K562 (cell line): ENCODE measurements around the gene PLEKHM3. TPM values are rescaled to one million over a fixed set of nuclear protein-coding genes. Genes with fewer than 3 reads are reported as not detected.

Experiments
- ATAC-seq: fragments of 200-7000 bp; cut with Tn5 transposase; 3 replicates; pipeline ENCODE4 v1.9.1; 2020; ENCODE audit warnings: moderate library complexity
- BruUV-seq: library from RNA; stranded (reverse); fragments of 400-500 nt; replicated peaks from 2 replicates; lab custom pipeline; 2021; lab: Mats Ljungman, UMichigan
- CTCF ChIA-PET: fragments of 300-600 bp; formaldehyde crosslinking; extraction: SDS; loops from one replicate; lab custom pipeline; 2021; ENCODE audit warnings: low intra/inter-chr PET ratio; lab: Yijun Ruan, JAX
- POLR2A ChIA-PET: fragments of 300-600, 350-650 bp; sonication (Branson Sonifier 250); formaldehyde crosslinking; extraction: SDS; loops from one replicate; lab custom pipeline; 2021; ENCODE audit warnings: antibody characterized with exemption, inconsistent platforms; lab: Yijun Ruan, JAX
- DNase-seq, 4 experiments: peaks; one replicate each; pipeline versions ENCODE4 v3.0.0 to v3.0.0-alpha.2; 2011 to 2018; ENCODE audit warnings: low spot score in 3 of 4, mixed read lengths in 3 of 4; ENCODE audit errors: extremely low read depth in 1 of 4
- FAIRE-seq: peaks from 2 replicates; lab custom pipeline; 2011; peaks lifted over from hg19 to GRCh38; lab: Jason Lieb, UNC
- H2AFZ ChIP-seq: 2 replicates; pipeline ENCODE4 v1.6.0; 2011; ENCODE audit warnings: low read depth, low read length, control low read depth, inconsistent platforms
- H3K27ac ChIP-seq: fragments of 200-600 bp; 3 replicates; pipeline ENCODE4 v1.8.0; 2011; ENCODE audit warnings: low read depth, mild to moderate bottlenecking, control low read depth, inconsistent platforms, low read length, moderate library complexity, mixed read lengths; ENCODE audit errors: extremely low read depth
- H3K27me3 ChIP-seq, 2 experiments: fragments of 300-600 bp in 1 of 2; 2 replicates in 1 of 2; 3 replicates in 1 of 2; pipeline versions ENCODE4 v1.6.0 to v1.8.0; 2011; ENCODE audit warnings: inconsistent platforms in 2 of 2, low read length in 2 of 2, mild to moderate bottlenecking in 1 of 2, mixed read lengths in 1 of 2, moderate library complexity in 1 of 2; ENCODE audit not compliant: control insufficient read depth in 2 of 2, insufficient read depth in 2 of 2
- H3K36me3 ChIP-seq: fragments of 300-600 bp; 3 replicates; pipeline ENCODE4 v1.8.0; 2011; ENCODE audit warnings: mild to moderate bottlenecking, low read length, inconsistent platforms; ENCODE audit not compliant: control insufficient read depth, insufficient read depth
- H3K4me1 ChIP-seq, 2 experiments: fragments of 200-600 bp in 1 of 2; replicated peaks in 1 of 2; 2 replicates in 1 of 2; 3 replicates in 1 of 2; pipeline versions ENCODE4 v1.5.1 to v1.8.0; 2011; ENCODE audit warnings: inconsistent platforms in 2 of 2, low read length in 2 of 2, mild to moderate bottlenecking in 1 of 2, mixed read lengths in 1 of 2, moderate library complexity in 1 of 2; ENCODE audit not compliant: control insufficient read depth in 2 of 2, insufficient read depth in 2 of 2
- H3K4me2 ChIP-seq: 2 replicates; pipeline ENCODE4 v1.6.1; 2011; ENCODE audit warnings: low read length, control low read depth, inconsistent platforms, mixed read lengths; ENCODE audit not compliant: insufficient read depth
- H3K4me3 ChIP-seq: fragments of 200-600 bp; sonication (generic), shearing (Covaris generic); 2 replicates; pipeline ENCODE4 v1.5.1; 2016; ENCODE audit warnings: control low read depth, inconsistent platforms
- H3K79me2 ChIP-seq: fragments of 200-600 bp; 3 replicates; pipeline ENCODE4 v1.8.0; 2011; ENCODE audit warnings: low read length, inconsistent platforms; ENCODE audit not compliant: control insufficient read depth, insufficient read depth
- H3K9ac ChIP-seq, 2 experiments: 2 replicates each; pipeline versions ENCODE4 v1.6.0 to v1.6.1; 2011; ENCODE audit warnings: low read depth in 2 of 2, low read length in 2 of 2, control low read depth in 1 of 2, inconsistent platforms in 1 of 2, mild to moderate bottlenecking in 1 of 2, mixed read lengths in 1 of 2; ENCODE audit not compliant: insufficient read depth in 1 of 2
- H3K9me1 ChIP-seq: one replicate; pipeline ENCODE4 v1.6.0; 2011; ENCODE audit warnings: inconsistent platforms, mild to moderate bottlenecking, low read length, moderate library complexity; ENCODE audit not compliant: control insufficient read depth, insufficient read depth
- H3K9me3 ChIP-seq: replicated peaks from 2 replicates; pipeline ENCODE4 v1.5.1; 2011; ENCODE audit warnings: low read depth, low read length, inconsistent platforms; ENCODE audit not compliant: control insufficient read depth, insufficient read depth
- H4K20me1 ChIP-seq: replicated peaks from 2 replicates; pipeline ENCODE4 v1.6.1; 2011; ENCODE audit warnings: low read length, inconsistent platforms, mixed read lengths; ENCODE audit not compliant: control insufficient read depth, insufficient read depth
- ATF4 ChIP-seq: fragments of 450-650 bp; formaldehyde crosslinking; IDR thresholded peaks from 2 replicates; pipeline ENCODE4 v1.4.0; 2022; ENCODE audit warnings: mild to moderate bottlenecking, moderate library complexity
- CC2D1A ChIP-seq: fragments of 450-650 bp; IDR thresholded peaks from 2 replicates; pipeline ENCODE4 v1.6.1; 2017; ENCODE audit warnings: mild to moderate bottlenecking
- CTBP1 ChIP-seq: fragments of 450-650 bp; IDR thresholded peaks from 2 replicates; pipeline ENCODE4 v1.6.1; 2016; ENCODE audit warnings: borderline replicate concordance
- HMG20A ChIP-seq: fragments of 450-650 bp; formaldehyde crosslinking; conservative IDR thresholded peaks from 2 replicates; pipeline ENCODE4 v1.4.0; 2020; ENCODE audit warnings: mild to moderate bottlenecking, mixed read lengths
- HNRNPH1 ChIP-seq: fragments of 200-400 bp; formaldehyde crosslinking; optimal IDR thresholded peaks from 2 replicates; pipeline ENCODE3; 2017; ENCODE audit warnings: low read depth, mild to moderate bottlenecking, low read length, moderate library complexity
- MEIS2 ChIP-seq: fragments of 450-650 bp; IDR thresholded peaks from 2 replicates; pipeline ENCODE4 v1.6.1; 2014; ENCODE audit warnings: mild to moderate bottlenecking; ENCODE audit not compliant: partially characterized antibody
- NFATC3 ChIP-seq: fragments of 450-650 bp; IDR thresholded peaks from 2 replicates; pipeline ENCODE4 v1.6.1; 2017; ENCODE audit warnings: mild to moderate bottlenecking
- TAL1 ChIP-seq: fragments of 450-650 bp; IDR thresholded peaks from 2 replicates; pipeline ENCODE4 v1.6.1; 2016; ENCODE audit warnings: mild to moderate bottlenecking
- TEAD2 ChIP-seq: fragments of 450-650 bp; IDR thresholded peaks from 2 replicates; pipeline ENCODE4 v1.6.1; 2016; ENCODE audit warnings: missing genetic modification characterization, control low read depth, missing compliant biosample characterization
- XRCC3 ChIP-seq: fragments of 450-650 bp; IDR thresholded peaks from 2 replicates; pipeline ENCODE4 v1.6.1; 2017; ENCODE audit warnings: mild to moderate bottlenecking, moderate library complexity
- ZNF395 ChIP-seq: fragments of 200-800 bp; sonication (Bioruptor generic); IDR thresholded peaks from 2 replicates; pipeline ENCODE4 v1.6.1; 2017; ENCODE audit warnings: missing genetic modification characterization, missing compliant biosample characterization
- ZNF407 ChIP-seq: fragments of 450-650 bp; IDR thresholded peaks from 2 replicates; pipeline ENCODE4 v1.6.1; 2016; ENCODE audit warnings: low read depth
- ZNF41 ChIP-seq: fragments of 250-450 bp; sonication (Bioruptor Pico); conservative IDR thresholded peaks from 2 replicates; pipeline ENCODE4 v1.4.0; 2020; ENCODE audit warnings: mild to moderate bottlenecking
- ZNF436 ChIP-seq: fragments of 250-450, 450-650 bp; sonication (Bioruptor Pico); formaldehyde crosslinking; IDR thresholded peaks from 2 replicates; pipeline ENCODE4 v1.7.0; 2020; ENCODE audit warnings: mild to moderate bottlenecking
- WGBS: fragments of 100-300 bp; shearing (Covaris generic); methylation state at CpG from one replicate; pipeline ENCODE4 v1.1.6; 2016; ENCODE audit warnings: low coverage, mixed read lengths; ENCODE audit not compliant: insufficient coverage; ENCODE audit errors: missing lambda C conversion rate; 5-methylcytosine and 5-hydroxymethylcytosine counted together
- in situ Hi-C: fragments of 300-500 bp; cut with MboI; formaldehyde crosslinking; loops from 4 replicates; pipeline ENCODE4 v1.15.0; 2018; ENCODE audit warnings: inconsistent platforms, mixed read lengths
- intact Hi-C: fragments of 100-400 bp; cut with micrococcal nuclease; formaldehyde crosslinking; loops from 2 replicates; pipeline ENCODE4 v1.14.2; 2022
- polyA plus RNA-seq, 8 experiments: library from polyadenylated mRNA; depleted of rRNA in 4 of 8; stranded (reverse) in 5 of 8; unstranded in 3 of 8; fragments of >200 nt; fragmentation: Nextera tagmentation in 2 of 8; fragmentation: Illumina TruSeq in 1 of 8; extraction: Ambion mirVana in 2 of 8; extraction: Trizol in 1 of 8; gene quantifications; 2 replicates each; pipeline versions ENCODE4 v1.2.1 to v1.2.3, GENCODE V29; 2011 to 2014; ENCODE audit warnings: inconsistent platforms in 1 of 8, missing spikeins in 1 of 8
- total RNA-seq, 7 experiments: library from RNA; depleted of rRNA in 6 of 7; stranded (reverse); fragments of >200 nt in 6 of 7; fragmentation: Illumina TruSeq in 2 of 7; extraction: Trizol in 2 of 7; gene quantifications; 2 replicates each; pipeline versions ENCODE4 v1.2.1 to v1.2.3, GENCODE V29; 2011 to 2021; ENCODE audit warnings: low replicate concordance in 1 of 7

Gene PLEKHM3
- total and polyA plus RNA-seq, 9 of the 15 experiments (the other 6 are each of a cell fraction or from before 2014, with no cell fraction given), result 0.24 to 1.6 (median 1.0) TPM

GRCh38 chr2:207898354-207898695 is 127.0 kb downstream of the PLEKHM3 start:
- no peak for FAIRE-seq

More at GRCh38 chr2:207898354-207898695, 127.0 kb downstream of the PLEKHM3 start:
- intact Hi-C loops (no loop called here), in situ Hi-C loops (no loop called here)
- WGBS, result 50% methylated on average over 3 of the region's 8 CpGs
- H3K4me3 ChIP-seq, result no peak overlapping the region
- no peak overlapping the region for H3K27ac ChIP-seq
- no TSS peak for BruUV-seq
- CTCF ChIA-PET, result no interaction called here
- no peaks in the 10 kb centered on the region for H3K79me2 ChIP-seq
- no peak overlapping the region for H3K9ac ChIP-seq
- TF ChIP-seq CTBP1 (no peak), ZNF436 (CRISPR knock-in tag) (no peak), HNRNPH1 (no peak), CC2D1A (no peak), ATF4 (CRISPR knock-in tag) (no peak), HMG20A (no peak), NFATC3 (no peak), ZNF395 (CRISPR knock-in tag) (no peak), MEIS2 (no peak), ZNF407 (no peak), TEAD2 (tag) (no peak), ZNF41 (CRISPR knock-in tag) (no peak), XRCC3 (no peak), TAL1 (no peak)
- H3K4me1 ChIP-seq, result no peaks in the 10 kb centered on the region
- DNase-seq (no peak), ATAC-seq (no peak)
- no peaks in the 10 kb centered on the region for H3K9me3 ChIP-seq
- H4K20me1 ChIP-seq, result no peaks in the 10 kb centered on the region
- H3K36me3 ChIP-seq, result no peaks in the 10 kb centered on the region
- no peak overlapping the region for H2AFZ ChIP-seq
- no peaks in the 10 kb centered on the region for H3K27me3 ChIP-seq
- no peaks in the 10 kb centered on the region for H3K9me1 ChIP-seq
- no peak overlapping the region for H3K4me2 ChIP-seq
- POLR2A ChIA-PET, result interaction anchor here (0.6 kb wide), 1 partner anchor 16 kb away, joined by 3 read pairs; no protein-coding TSS in a partner anchor
